Measurements from ENCODE around the gene PRTG. TPM values are rescaled to one million over a fixed set of nuclear protein-coding genes. Genes with fewer than 3 reads are reported as not detected.

Gene PRTG
- total RNA-seq, 4 donors from 2014 or later, result 0.05 to 2.0 (median 0.65) TPM

- TF ChIP-seq CTCF (IDR thresholded peaks at IDR 0.05 in 4 of 5, conservative IDR thresholded peaks at IDR 0.05 in 1 of 5), result no peak
- no peak for TF ChIP-seq POLR2A (IDR thresholded peaks at IDR 0.05)
- ATAC-seq, result no peak
- intact Hi-C loops (cut with DNase I; ENCODE audit: low total_unique reads), result no loop called here
- no peak overlapping the region for H3K4me3 ChIP-seq
- no peaks in the 10 kb centered on the region for H3K9me3 ChIP-seq
- DNase-seq, result no peak
- no peak overlapping the region for H3K27ac ChIP-seq
- no peaks in the 10 kb centered on the region for H3K36me3 ChIP-seq
- H3K27me3 ChIP-seq, result no peaks in the 10 kb centered on the region
- no peaks in the 10 kb centered on the region for H3K4me1 ChIP-seq
- in situ Hi-C loops (cut with MboI; ENCODE audit: low sequenced_read_pairs in 4 of 4), result no loop called here
These were observed 39.1 kb downstream of the PRTG start for GRCh38 chr15:55703873-55704301.

GRCh38 chr15:55700876-55701275 is 42.1 kb downstream of the PRTG start:
- H3K9me3 ChIP-seq, result no peaks in the 10 kb centered on the region
- ATAC-seq, result no peak
- no peak overlapping the region for H3K27ac ChIP-seq
- H3K27me3 ChIP-seq, result no peaks in the 10 kb centered on the region
- no peak for TF ChIP-seq CTCF (IDR thresholded peaks at IDR 0.05 in 4 of 5, conservative IDR thresholded peaks at IDR 0.05 in 1 of 5)
- no peak for TF ChIP-seq POLR2A (IDR thresholded peaks at IDR 0.05)
- H3K4me1 ChIP-seq, result no peaks in the 10 kb centered on the region
- intact Hi-C loops (cut with DNase I; ENCODE audit: low total_unique reads), result no loop called here
- no peak overlapping the region for H3K4me3 ChIP-seq
- no peak for DNase-seq
- no peaks in the 10 kb centered on the region for H3K36me3 ChIP-seq
- in situ Hi-C loops (cut with MboI; ENCODE audit: low sequenced_read_pairs in 4 of 4), result no loop called here

- ATAC-seq, result no peak
- no peaks in the 10 kb centered on the region for H3K27me3 ChIP-seq
- H3K9me3 ChIP-seq, result no peaks in the 10 kb centered on the region
- no peak for DNase-seq
- no peak overlapping the region for H3K27ac ChIP-seq
- H3K4me3 ChIP-seq, result no peak overlapping the region
- in situ Hi-C loops (cut with MboI; ENCODE audit: low sequenced_read_pairs in 4 of 4) (no loop called here), intact Hi-C loops (cut with DNase I; ENCODE audit: low total_unique reads) (no loop called here)
- H3K4me1 ChIP-seq, result no peaks in the 10 kb centered on the region
- no peaks in the 10 kb centered on the region for H3K36me3 ChIP-seq
- TF ChIP-seq CTCF (IDR thresholded peaks at IDR 0.05 in 4 of 5, conservative IDR thresholded peaks at IDR 0.05 in 1 of 5), result no peak
- TF ChIP-seq POLR2A (IDR thresholded peaks at IDR 0.05), result no peak
These were observed 44.3 kb downstream of the PRTG start for GRCh38 chr15:55698653-55699052.

GRCh38 chr15:55696221-55696620 is 46.7 kb downstream of the PRTG start:
- Histone ChIP-seq H3K4me1 (no peaks in the 10 kb centered on the region), H3K9me3 (no peaks in the 10 kb centered on the region), H3K36me3 (no peaks in the 10 kb centered on the region), H3K27ac (no peak overlapping the region), H3K27me3 (no peaks in the 10 kb centered on the region), H3K4me3 (no peak overlapping the region)
- ATAC-seq, result no peak
- in situ Hi-C loops (cut with MboI; ENCODE audit: low sequenced_read_pairs in 4 of 4), result no loop called here
- TF ChIP-seq POLR2A (IDR thresholded peaks at IDR 0.05), result no peak
- no peak for TF ChIP-seq CTCF (IDR thresholded peaks at IDR 0.05 in 4 of 5, conservative IDR thresholded peaks at IDR 0.05 in 1 of 5)
- intact Hi-C loops (cut with DNase I; ENCODE audit: low total_unique reads), result no loop called here
- no peak for DNase-seq

- TF ChIP-seq CTCF (IDR thresholded peaks at IDR 0.05 in 4 of 5, conservative IDR thresholded peaks at IDR 0.05 in 1 of 5) (no peak), POLR2A (IDR thresholded peaks at IDR 0.05) (no peak)
- Histone ChIP-seq H3K27me3 (no peaks in the 10 kb centered on the region), H3K9me3 (no peaks in the 10 kb centered on the region), H3K36me3 (no peaks in the 10 kb centered on the region), H3K27ac (no peak overlapping the region), H3K4me3 (no peak overlapping the region), H3K4me1 (no peaks in the 10 kb centered on the region)
- intact Hi-C loops (cut with DNase I; ENCODE audit: low total_unique reads), result no loop called here
- in situ Hi-C loops (cut with MboI; ENCODE audit: low sequenced_read_pairs in 4 of 4), result no loop called here
- no peak for ATAC-seq
- DNase-seq, result no peak
These were observed 47.5 kb downstream of the PRTG start for GRCh38 chr15:55695432-55695831.
